ENCODE measurements around the gene POU3F3. TPM values are rescaled to one million over a fixed set of nuclear protein-coding genes. Genes with fewer than 3 reads are reported as not detected.

Gene POU3F3
- total RNA-seq, 6 donors from 2014 or later, result not detected

DNA sequence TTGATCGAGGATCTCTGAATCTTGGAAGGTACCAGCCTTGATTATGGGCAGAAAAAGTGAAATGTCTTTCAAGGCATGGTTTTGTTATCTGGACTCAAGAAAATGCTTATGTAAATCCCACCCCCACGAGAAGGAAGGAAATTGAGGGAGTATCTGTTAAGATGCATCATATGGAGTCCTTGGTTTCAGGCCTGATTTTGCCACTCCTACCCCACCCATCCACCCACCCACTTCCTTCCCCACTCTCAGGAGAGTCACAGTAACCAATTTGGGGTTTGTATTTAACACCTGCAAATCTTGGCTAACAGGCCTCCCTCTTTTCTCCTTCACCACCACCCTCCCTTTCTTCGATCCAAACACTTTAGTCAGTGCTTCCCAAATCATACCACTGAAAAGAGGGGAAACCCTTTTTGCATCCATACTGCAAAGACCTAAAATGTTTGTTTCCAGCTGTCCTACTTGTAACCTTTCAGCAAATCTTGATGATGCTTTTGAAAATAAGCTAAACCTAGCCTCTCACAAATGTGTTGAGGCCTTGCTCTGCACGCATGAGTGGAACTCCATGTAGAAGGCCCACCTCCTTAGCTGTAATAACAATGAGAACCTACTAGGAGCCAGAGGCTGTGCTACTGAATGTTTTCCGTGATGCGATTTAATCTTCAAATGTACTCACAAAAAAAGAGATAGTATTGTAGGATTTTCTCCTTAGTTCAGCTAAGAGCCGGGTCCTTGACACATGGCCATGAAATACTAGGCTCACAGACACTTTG, 34.8 kb downstream of the POU3F3 start:
- Histone ChIP-seq H3K27ac (no peak overlapping the region), H3K9me3 (no peaks in the 10 kb centered on the region), H3K36me3 (no peaks in the 10 kb centered on the region), H3K4me1 (no peaks in the 10 kb centered on the region), H3K4me3 (no peak overlapping the region), H3K27me3 (no peaks in the 10 kb centered on the region)
- DNase-seq, result no peak
- 73 to 82% methylated on average over 7 of the region's 7 CpGs for WGBS, 2 donors
- ATAC-seq (ENCODE audit: low FRiP score in 2 of 2), result no peak
- TF ChIP-seq POLR2AphosphoS5 (IDR thresholded peaks at IDR 0.05) (no peak), POLR2A (IDR thresholded peaks at IDR 0.05) (no peak), EP300 (IDR thresholded peaks at IDR 0.05) (no peak)
- TF ChIP-seq, protein P1, sequence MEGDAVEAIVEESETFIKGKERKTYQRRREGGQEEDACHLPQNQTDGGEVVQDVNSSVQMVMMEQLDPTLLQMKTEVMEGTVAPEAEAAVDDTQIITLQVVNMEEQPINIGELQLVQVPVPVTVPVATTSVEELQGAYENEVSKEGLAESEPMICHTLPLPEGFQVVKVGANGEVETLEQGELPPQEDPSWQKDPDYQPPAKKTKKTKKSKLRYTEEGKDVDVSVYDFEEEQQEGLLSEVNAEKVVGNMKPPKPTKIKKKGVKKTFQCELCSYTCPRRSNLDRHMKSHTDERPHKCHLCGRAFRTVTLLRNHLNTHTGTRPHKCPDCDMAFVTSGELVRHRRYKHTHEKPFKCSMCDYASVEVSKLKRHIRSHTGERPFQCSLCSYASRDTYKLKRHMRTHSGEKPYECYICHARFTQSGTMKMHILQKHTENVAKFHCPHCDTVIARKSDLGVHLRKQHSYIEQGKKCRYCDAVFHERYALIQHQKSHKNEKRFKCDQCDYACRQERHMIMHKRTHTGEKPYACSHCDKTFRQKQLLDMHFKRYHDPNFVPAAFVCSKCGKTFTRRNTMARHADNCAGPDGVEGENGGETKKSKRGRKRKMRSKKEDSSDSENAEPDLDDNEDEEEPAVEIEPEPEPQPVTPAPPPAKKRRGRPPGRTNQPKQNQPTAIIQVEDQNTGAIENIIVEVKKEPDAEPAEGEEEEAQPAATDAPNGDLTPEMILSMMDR (IDR thresholded peaks at IDR 0.05), result no peak

DNA sequence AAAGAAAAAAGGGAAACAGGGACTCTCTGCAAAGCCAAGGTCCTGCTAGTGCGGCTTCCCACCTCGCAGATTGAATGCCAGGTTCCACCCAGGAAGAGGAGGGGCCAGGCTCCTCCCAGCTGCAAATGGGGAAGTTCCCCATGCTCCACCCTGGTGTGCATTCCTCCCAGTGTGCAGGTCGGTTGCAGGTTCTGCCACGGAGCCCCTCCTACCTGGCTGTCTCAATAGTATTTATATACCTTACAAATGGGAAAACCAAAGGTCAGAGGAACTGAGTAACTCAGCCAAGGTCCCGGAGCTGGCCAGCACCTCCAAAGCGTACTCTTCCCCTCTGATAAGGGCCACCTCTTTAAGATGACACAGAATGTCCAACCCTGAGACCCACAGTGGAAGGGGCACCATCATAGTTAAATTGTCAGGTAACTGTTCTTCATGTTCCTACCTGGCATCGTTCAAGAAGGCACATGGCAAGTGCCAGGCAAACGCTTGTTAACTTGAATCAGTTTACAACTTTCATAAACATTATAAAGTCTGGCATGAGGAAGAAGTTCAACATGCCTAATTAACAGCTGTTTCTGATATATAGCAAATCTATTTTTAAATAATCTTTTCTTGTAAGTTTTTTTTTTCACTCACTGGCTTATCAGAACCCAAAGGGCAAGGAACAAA, 35.5 kb downstream of the POU3F3 start:
- no peaks in the 10 kb centered on the region for H3K27me3 ChIP-seq

DNA sequence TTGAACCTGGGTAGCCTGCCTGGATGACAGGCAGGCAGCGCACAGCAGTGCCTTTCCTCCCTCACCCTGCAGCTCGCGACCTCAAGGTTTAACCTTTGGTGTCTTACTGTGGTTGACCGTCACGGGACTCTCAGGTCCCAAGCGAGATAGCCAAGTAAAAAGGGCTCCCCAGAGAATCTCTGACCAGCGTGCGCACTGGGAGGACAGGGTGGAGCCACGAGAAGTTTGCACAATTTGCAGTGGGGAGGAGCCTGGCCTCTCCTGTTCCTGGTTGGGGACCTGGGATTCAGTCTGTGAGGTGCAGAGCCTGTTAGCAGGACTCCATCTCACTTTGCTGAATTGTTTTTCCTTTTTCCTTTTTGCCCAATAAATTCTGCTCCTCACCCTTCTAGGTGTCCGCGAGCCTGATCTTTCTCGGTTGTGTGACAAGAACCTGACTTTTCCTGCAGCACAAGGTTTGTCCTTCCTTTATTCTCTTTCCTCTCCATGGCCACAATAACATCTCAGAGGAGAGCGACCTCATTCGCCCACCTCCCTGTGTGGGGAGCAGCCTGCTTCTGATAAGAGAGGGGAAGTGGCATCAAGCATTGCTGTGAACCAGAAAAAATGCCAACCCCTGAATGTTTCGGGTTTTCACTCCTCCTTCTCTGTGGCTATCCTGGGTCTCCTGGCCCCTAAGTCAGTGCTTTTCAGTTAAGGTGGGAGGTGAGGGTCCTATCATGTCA, 36.2 kb downstream of the POU3F3 start:
- Histone ChIP-seq H3K4me3 (no peak overlapping the region), H3K27me3 (no peaks in the 10 kb centered on the region), H3K27ac (no peak overlapping the region), H3K36me3 (no peaks in the 10 kb centered on the region), H3K9me3 (no peaks in the 10 kb centered on the region), H3K4me1 (no peaks in the 10 kb centered on the region)
- ATAC-seq (ENCODE audit: low FRiP score in 2 of 2), result no peak
- WGBS, 2 donors, result 75% methylated on average over 14 to 15 of the region's 15 CpGs
- TF ChIP-seq POLR2A (IDR thresholded peaks at IDR 0.05) (no peak), POLR2AphosphoS5 (IDR thresholded peaks at IDR 0.05) (no peak), EP300 (IDR thresholded peaks at IDR 0.05) (no peak)
- TF ChIP-seq, protein P1 (IDR thresholded peaks at IDR 0.05), result no peak
- DNase-seq, result no peak

More for the DNA sequence above, 35.5 kb downstream of the POU3F3 start:
- no peak for TF ChIP-seq POLR2A (IDR thresholded peaks at IDR 0.05)
- TF ChIP-seq EP300 (IDR thresholded peaks at IDR 0.05), result no peak
- TF ChIP-seq, protein P1 (IDR thresholded peaks at IDR 0.05), result no peak
- TF ChIP-seq POLR2AphosphoS5 (IDR thresholded peaks at IDR 0.05), result no peak
- Histone ChIP-seq H3K9me3 (no peaks in the 10 kb centered on the region), H3K4me3 (no peak overlapping the region), H3K4me1 (no peaks in the 10 kb centered on the region), H3K27ac (no peak overlapping the region), H3K36me3 (no peaks in the 10 kb centered on the region)
- DNase-seq (no peak), ATAC-seq (ENCODE audit: low FRiP score in 2 of 2) (peak in 1 of 2 donors; percentile 26)
- 53 to 66% methylated on average over 8 of the region's 8 CpGs for WGBS, 2 donors

DNA sequence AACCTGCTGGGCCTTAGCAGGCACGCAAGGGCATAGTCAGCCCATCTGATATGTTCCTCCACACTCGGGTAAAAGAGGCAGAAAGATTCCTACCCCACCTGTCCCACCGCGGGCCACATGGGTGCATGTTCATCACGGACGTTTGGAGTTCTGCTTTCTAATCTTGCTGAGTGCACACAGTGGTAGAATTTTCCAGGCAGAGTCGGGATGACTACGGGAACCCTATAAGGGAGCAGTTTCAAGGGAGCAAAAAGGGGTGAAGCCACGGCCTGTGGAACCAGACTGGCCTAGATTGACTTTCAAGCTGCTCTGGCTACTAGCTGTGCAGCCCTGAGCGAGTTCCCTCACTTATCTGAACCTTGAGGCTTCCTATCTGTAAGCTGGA, 36.8 kb downstream of the POU3F3 start:
- no peak overlapping the region for H3K4me3 ChIP-seq
- H3K27ac ChIP-seq, result no peak overlapping the region
- WGBS, 2 donors, result 86 to 90% methylated on average over 10 of the region's 10 CpGs
- H3K4me1 ChIP-seq, result no peaks in the 10 kb centered on the region
- TF ChIP-seq EP300 (IDR thresholded peaks at IDR 0.05) (no peak), POLR2AphosphoS5 (IDR thresholded peaks at IDR 0.05) (no peak), POLR2A (IDR thresholded peaks at IDR 0.05) (no peak)
- TF ChIP-seq, protein P1 (IDR thresholded peaks at IDR 0.05), result no peak
- DNase-seq (no peak), ATAC-seq (ENCODE audit: low FRiP score in 2 of 2) (no peak)
- no peaks in the 10 kb centered on the region for H3K9me3 ChIP-seq
- H3K27me3 ChIP-seq, result no peaks in the 10 kb centered on the region
- no peaks in the 10 kb centered on the region for H3K36me3 ChIP-seq
